Measurements from ENCODE around the gene ENOX2.

ENOX2 gene

DNA sequence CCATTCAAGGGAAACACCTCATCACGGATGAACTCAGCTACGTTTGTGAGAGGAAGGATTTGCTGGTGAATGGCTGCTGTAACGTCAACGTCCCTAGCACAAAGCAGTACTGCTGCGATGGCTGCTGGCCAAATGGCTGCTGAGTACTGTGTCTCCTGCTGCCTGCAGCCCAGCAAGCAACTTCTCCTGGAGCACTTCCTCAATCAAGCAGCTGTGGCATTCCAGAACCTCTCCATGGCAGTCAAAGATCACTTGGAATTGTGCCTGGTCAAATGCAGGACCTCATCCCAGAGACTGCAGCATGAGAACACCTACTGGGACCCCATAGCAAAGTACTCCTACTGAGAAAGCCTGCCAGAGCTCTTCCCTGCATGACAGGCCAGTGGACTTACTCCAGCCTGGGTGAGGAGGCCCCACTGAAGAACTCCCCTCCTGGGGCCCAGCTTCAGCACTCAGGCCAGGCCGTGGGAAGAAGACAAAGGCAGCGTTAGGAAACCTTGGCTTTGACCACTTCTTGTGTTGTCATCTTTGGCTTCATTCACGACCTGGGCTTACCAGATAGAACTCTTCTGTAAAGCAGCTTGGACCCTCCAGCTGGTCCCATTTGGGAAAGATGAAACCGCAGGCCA is 256.9 kb downstream of the ENOX2 start:
- no peak for DNase-seq (ENCODE audit: extremely low read depth in 1 of 2, low read depth in 1 of 2)

DNA sequence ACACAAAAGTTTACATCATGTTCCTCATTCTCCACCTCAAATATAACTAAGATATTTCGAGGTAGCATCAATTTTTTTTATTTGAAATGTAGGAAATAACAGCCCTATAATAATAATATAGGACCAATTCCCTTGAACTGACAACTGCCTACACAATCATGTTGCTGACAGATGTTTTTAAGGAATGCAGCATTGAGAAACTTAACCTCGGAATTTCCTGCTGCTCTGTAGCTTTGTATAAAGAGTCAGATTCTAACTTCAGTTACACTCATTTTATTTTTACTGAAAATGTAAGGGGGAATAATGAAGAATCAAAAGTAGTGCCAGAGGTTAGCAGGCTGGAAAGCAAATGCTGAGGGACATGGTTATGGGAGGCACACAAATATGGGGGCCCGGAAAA is 265.4 kb downstream of the ENOX2 start:
- DNase-seq (ENCODE audit: extremely low read depth in 1 of 2, low read depth in 1 of 2) = no peak

DNA sequence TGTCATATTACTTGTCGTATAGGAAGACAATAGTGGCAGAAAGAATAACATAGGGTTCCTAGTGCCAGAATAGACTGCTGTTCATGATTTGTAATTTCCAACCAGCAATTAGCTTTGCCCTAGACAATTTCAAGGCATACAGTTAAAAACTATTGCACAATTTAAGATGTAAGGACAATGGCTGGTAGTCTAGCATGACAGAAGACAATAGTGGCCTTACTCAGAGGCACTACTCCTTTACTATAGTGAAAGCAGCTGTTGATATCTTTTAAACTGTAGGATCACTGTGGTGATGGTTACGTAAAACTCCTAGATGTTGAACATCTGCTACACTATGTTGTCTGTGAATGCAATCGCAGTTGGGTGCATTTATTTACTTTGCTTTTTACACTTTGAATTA is 266.7 kb downstream of the ENOX2 start:
- no peak for DNase-seq (ENCODE audit: extremely low read depth in 1 of 2, low read depth in 1 of 2)

DNA sequence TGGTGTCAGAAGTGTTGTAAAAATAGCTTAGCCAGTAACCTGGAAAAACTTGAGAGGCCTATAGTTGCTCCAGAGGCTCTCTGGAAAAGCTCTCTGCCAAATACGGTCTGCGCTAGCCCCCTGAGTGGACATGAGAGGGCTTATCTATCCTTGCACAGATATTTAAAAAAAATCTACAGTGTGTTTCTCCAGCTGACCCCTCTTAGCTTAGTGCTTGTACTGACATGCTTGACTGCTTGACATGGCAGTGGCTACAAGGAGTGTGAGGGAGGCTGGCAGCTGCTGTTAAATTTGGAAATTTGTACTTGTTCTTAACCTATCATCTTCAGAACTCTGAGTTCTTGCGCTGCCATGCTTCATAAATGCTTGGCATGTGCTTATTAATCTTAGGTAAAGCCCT is 272.0 kb downstream of the ENOX2 start:
- DNase-seq (ENCODE audit: extremely low read depth in 1 of 2, low read depth in 1 of 2) = no peak

DNA sequence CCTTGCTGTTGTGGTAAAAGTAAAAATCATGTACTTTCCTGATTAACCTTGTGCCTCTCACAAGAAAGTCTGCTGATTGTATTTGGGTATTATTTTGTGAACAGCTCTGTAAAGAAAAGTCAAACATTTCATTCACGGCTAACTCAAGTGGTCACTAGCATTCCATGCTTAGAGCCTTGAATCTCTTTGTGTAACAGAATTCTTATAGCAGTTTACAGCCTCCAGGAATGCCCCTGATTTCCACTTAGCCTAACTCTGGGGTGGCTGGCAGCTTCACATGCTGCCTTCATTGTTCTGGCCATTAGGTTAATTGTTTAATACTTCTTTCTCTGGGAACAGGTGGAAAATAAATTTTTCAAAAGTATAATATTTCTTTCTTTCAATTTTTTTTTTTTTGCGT is 274.5 kb downstream of the ENOX2 start:
- DNase-seq (ENCODE audit: extremely low read depth in 1 of 2, low read depth in 1 of 2) = no peak

DNA sequence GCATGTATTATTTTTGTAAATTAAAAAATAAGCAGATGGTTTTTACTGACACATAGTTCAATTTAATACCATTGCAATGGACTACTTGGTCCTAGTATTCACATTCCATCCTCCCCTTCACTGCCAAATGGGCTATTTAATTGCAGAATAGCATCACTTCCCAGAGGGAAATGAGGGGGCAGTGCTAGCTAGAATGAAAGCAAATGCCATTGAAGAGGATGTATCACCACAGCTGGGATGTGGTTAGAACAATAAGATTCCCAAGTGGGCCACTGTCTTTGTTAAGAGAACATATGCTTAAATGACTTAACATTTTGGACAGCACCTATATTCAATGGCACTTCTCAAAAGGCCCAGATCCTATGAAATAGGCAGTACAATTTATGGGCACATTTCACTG is 276.5 kb downstream of the ENOX2 start:
- DNase-seq (ENCODE audit: extremely low read depth in 1 of 2, low read depth in 1 of 2) = no peak

DNA sequence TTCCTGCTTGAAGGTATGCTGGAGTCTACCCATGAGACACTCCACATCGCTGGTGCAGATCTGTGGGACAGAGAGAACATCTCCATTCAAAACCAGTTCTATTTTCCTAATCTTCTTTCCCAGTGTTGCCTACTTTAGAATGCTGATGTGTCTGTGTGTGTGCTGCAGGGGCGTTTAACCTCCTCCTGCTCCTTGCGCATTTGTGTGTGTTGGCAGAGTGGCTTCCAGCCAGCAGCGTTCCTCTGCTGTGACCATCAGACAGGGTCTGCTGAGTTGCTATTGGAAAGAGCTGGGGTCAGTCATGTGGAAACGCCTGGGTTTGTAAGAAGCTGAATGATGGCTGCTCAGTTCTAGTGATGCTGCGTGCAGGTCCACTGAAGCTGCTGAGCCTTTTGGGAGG is 277.6 kb downstream of the ENOX2 start:
- DNase-seq (ENCODE audit: extremely low read depth in 1 of 2, low read depth in 1 of 2) = no peak

DNA sequence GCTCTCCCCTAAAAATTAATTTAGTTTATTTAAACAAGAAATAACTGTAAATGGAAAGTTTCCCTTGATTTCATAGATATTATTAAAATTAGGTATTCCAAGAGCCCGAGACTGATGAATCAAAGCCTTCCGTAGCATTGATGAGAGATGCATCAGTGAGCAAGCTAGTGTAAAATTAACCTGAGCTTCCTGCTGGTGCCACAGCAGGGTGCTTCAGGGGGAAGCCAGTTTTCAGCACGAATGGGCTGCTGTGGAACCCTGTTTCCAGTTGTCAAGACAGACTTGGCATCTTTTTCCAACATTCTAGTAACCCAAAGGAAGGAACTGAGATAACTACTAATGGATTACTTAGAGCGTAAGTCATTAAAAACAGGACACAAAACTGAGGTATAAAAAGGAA is 279.5 kb downstream of the ENOX2 start:
- DNase-seq (ENCODE audit: extremely low read depth in 1 of 2, low read depth in 1 of 2) = no peak

DNA sequence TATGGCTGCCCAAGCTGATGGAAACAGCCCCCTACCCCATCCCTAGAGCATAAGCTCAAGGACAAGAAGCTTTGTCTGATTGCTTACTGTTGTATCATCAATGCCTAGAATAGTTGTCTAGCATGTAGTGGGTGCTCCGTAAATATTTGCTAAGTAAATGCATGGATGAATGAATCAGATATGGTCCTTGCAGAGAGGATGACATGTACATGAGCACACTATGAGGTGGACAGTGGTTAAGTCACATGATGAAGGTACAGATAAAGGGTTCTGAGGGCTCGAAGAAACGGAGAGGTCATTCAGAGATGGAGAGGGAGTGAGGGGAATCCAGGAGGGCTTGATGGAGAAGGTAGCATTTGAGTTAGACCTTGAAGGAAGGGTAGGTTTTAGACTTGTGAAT is 287.1 kb downstream of the ENOX2 start:
- DNase-seq (ENCODE audit: extremely low read depth in 1 of 2, low read depth in 1 of 2) = no peak

DNA sequence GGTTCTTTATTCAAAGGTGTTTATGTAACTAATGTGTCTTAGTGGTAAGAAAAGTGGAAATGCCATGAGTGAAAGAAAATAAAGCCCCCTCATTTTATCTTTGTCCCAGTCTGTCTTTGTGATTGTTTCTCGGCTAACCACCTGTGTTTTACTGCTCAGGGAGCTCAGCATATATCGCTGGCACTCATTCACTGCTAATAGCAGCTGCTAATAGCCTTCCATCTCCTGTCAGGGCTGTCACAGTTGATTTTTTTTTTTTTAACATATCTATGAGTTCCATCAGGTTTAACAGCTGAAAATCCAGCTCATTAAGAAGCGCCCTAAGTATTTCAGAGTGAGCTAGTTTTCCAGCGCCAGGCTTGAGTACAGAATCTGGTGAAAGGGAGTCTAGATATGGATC is 295.6 kb downstream of the ENOX2 start:
- no peak for DNase-seq (ENCODE audit: extremely low read depth in 1 of 2, low read depth in 1 of 2)

DNA sequence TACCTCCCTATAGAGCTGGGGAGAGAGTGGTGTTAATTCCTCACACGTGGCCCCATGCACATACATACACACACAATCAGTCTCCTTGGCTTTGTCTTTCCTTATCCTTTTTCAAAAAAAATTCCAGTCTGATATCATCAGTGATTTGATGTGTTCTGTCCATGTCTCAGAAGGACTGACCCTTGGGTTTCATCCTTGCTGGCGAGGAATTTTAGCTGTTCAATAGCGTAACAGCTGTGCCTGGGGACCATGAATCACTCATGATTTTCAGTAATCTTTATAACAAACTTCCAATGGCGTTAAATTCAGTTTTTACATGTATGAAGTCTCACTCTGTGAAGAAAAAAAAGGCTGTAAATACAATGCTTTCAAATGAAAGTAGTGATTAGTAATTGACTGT is 296.6 kb downstream of the ENOX2 start:
- DNase-seq (ENCODE audit: extremely low read depth in 1 of 2, low read depth in 1 of 2) = no peak

DNA sequence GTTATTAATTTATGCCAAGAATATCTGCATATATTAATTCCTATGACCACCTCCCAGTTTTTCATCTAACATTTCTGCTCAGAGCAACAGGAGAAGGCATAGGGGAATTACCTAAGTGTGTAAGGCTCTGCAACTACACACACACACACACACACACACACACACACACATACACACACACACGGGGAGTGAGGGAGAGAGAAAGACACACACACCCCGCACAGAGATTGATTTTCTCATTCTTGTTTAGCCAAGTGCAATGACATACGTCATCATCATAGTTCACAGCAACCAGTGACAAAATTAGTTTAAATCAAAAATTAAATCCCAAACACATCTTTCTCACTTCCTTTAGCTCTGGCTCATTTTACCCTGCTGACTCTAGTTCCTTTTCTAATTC is 298.1 kb downstream of the ENOX2 start:
- DNase-seq (ENCODE audit: extremely low read depth in 1 of 2, low read depth in 1 of 2) = no peak

DNA sequence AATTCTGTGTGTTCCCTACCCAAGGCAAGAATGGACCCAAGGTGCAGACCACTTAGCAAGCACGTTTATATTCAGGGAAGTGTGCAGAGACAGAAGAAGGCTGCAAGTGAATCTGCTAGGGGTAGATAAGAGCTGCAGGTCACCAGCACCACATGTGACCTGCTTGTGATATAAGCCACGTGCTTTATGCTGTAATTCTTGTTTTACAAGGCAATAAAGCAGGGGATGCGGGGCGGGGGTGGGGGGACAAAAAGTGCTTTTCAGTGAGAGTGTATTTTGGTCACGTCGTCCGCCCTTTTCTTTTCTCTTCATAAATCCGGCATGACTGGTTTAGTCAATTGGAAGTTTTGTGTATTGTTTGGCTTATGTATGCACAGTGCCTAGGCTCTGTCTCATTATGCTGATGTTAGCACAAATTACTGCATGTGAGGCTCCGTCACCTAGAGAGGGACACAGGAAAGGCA is 308.5 kb downstream of the ENOX2 start:
- DNase-seq (ENCODE audit: extremely low read depth in 1 of 2, low read depth in 1 of 2) = no peak

DNA sequence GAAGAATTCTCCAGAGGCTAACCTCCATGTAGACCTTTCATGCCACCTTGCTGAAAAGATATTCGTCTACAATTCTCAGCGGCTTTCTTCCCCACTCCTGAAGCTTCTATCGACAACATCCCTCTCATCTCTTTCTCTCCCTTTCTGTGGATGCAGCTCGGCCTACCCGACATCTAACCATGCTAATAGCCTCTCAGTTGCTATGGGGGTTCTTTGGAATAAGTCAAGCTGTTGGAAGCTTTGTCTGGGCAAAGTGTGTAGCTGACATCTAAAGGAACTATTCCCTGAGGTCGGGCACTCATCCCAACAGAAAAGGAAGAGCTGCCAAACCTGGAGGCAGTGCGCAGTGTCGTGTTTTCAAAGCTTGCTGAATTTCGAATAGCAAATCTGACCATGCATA is 309.1 kb downstream of the ENOX2 start:
- no peak for DNase-seq (ENCODE audit: extremely low read depth in 1 of 2, low read depth in 1 of 2)

DNA sequence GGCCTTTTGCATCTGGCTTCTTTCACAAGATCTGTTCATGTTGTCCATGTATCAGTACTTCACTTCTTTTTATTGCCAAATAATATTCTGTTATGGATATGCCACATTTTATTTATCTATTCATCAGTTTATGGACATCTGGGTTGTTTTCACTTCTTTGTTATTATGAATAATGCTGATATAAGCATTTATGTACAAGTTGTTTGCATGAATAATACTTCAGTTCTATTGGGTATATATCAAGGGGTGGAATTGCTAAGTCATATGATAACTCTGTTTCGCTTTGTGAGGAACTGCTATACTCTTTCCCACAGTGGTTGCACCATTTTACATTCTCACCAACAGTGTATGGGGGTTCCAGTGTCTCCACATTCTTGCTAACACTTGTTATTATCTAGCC is 310.8 kb downstream of the ENOX2 start:
- DNase-seq (ENCODE audit: extremely low read depth in 1 of 2, low read depth in 1 of 2) = no peak

DNA sequence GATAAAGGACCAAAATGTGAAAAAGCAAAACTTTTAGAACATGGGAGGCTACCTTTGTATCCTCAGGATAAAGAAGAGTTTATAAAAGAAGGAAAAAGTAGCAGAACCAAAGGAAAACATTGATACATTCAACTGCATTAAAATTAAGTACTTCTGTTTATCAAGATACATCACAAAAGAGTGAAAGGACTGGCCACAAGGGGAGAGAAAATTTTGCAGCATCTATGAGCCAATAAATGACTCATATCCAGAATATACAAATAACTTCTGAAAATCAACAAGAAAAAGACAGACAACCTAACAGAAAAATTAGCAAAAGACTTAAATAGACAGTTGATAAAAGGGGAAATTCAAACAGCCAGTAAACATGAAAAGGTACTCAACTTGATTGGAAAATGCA is 324.1 kb downstream of the ENOX2 start:
- no peak for DNase-seq (ENCODE audit: extremely low read depth in 1 of 2, low read depth in 1 of 2)

DNA sequence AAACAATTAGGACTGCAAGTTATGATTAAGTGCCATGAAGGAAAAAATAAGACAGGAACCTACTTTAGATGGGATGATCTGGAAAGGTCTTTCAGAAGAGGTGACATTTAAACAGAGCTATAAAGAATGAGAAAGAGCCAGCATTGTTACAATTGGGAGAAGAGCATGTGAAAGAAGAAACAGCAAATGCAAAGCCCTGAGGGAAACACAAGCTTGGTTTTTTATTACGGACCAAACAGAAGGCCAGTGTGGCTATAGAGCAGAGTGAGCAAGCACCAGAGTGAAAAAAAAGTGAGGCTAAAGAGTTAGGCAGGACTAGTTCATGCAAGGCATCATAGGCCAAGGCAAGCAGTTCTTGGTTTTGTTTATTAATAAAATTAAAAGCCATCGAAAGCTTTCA is 325.6 kb downstream of the ENOX2 start:
- DNase-seq (ENCODE audit: extremely low read depth in 1 of 2, low read depth in 1 of 2) = no peak

DNA sequence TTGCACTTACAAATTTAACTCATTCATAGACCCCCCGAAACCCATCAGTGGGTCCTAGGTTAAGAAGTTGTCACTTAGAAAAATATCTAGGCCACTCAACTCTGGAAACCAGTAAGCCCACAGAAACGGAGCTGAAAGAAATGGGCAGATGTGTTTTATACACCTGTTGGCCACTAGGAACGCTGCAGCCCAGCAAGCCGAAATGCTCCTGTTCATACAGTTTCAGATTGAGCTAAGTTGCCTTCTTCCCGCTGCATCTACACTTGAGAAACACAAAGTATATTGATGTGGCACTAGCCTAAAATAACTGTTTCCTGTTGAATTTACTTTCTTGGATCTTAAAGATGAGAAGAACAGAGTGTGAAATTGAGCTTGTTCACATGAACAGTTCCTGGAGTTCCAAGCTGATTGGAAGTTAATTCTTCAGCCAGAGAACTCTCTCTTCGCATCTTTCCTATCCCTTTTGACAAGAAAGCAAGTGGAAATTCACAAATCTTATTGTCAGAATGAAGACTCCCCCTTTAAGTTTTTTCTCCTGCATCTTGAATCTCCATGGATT is 327.1 kb downstream of the ENOX2 start:
- DNase-seq (ENCODE audit: extremely low read depth in 1 of 2, low read depth in 1 of 2) = no peak
